ENCODE measurements around the gene ESF1. TPM values are rescaled to one million over a fixed set of nuclear protein-coding genes. Genes with fewer than 3 reads are reported as not detected.

ESF1 gene
- total RNA-seq, 1 experiment from 2014 or later, result 36.9 TPM

GRCh38 chr20:13670160-13670559, 114.6 kb downstream of the ESF1 start:
- Histone ChIP-seq H3K79me2 (ENCODE audit: insufficient read depth, low read length) (0 out of 2 replicates have a peak, but pooled peaks cover 2% of the 10 kb centered on the region), H3K4me1 (ENCODE audit: insufficient read depth, low read length) (no peaks in the 10 kb centered on the region), H3K27ac (ENCODE audit: insufficient read length, low read depth, low read length) (no peak overlapping the region), H2BK12ac (ENCODE audit: insufficient read length, low read depth, low read length) (no peak overlapping the region), H4K91ac (ENCODE audit: insufficient read length, low read depth, low read length) (no peak overlapping the region), H2BK15ac (ENCODE audit: low read depth, low read length) (no peak overlapping the region), H3K23me2 (ENCODE audit: insufficient read length, low read depth, low read length, poor library complexity, severe bottlenecking) (no peaks in the 10 kb centered on the region), H2BK120ac (ENCODE audit: low read depth, low read length, poor library complexity, severe bottlenecking) (no peak overlapping the region), H2AK5ac (ENCODE audit: insufficient read length, low read length) (no peak overlapping the region), H3K79me1 (ENCODE audit: insufficient read depth, low read depth, low read length, poor library complexity, severe bottlenecking) (no peaks in the 10 kb centered on the region), H3T11ph (ENCODE audit: low read length) (no peak overlapping the region), H3K23ac (ENCODE audit: insufficient read length, low read depth, low read length) (no peak overlapping the region), H3K4ac (ENCODE audit: low read depth, low read length) (no peak overlapping the region), H3K18ac (ENCODE audit: insufficient read length, low read depth, low read length) (no peak overlapping the region), H3K14ac (ENCODE audit: insufficient read depth, low read length) (no peak overlapping the region), H4K5ac (ENCODE audit: insufficient read length, low read depth, low read length) (no peak overlapping the region), H2BK20ac (ENCODE audit: low read depth, low read length, poor library complexity, severe bottlenecking) (no peak overlapping the region), H4K8ac (replicated peaks; ENCODE audit: insufficient read length, low read depth, low read length) (no peak overlapping the region), H3K4me2 (ENCODE audit: insufficient read depth, insufficient read length, low read length) (no peak overlapping the region), H2AFZ (ENCODE audit: low read length) (no peak overlapping the region), H3K56ac (ENCODE audit: insufficient read length, low read depth, low read length) (no peak overlapping the region), H4K20me1 (ENCODE audit: control insufficient read depth, insufficient read depth, insufficient read length) (no peaks in the 10 kb centered on the region), H2BK5ac (ENCODE audit: insufficient read length, low read length) (no peak overlapping the region), H3K9ac (ENCODE audit: extremely low read depth, insufficient read length, low read length) (no peak overlapping the region), H3K9me3 (ENCODE audit: control insufficient read depth, low read depth, low read length) (no peaks in the 10 kb centered on the region), H3K27me3 (ENCODE audit: insufficient read depth, low read length) (no peaks in the 10 kb centered on the region)
- DNase-seq, result no peak
- Mint-ChIP-seq H3K9me3 (peaks cover 0 to 3% of the 10 kb centered on the region in 2 experiments; a peak in 1 of 5 replicates), H3K4me3 (no peak overlapping the region), H3K27ac (no peak overlapping the region), H3K4me1 (peaks cover 7 to 10% of the 10 kb centered on the region in 2 experiments), H3K36me3 (ENCODE audit: insufficient read depth in 1 of 3, low read depth in 3 of 3) (no peaks in the 10 kb centered on the region; a peak in 1 of 7 replicates), H3K27me3 (ENCODE audit: low read depth) (no peaks in the 10 kb centered on the region)
- no peak for TF ChIP-seq CTCF (conservative IDR thresholded peaks at IDR 0.05)

Measured in H9 (cell line).